Lower leg skin (tissue), 3 donors: Measurements from ENCODE around the gene PCDH9.

Experiments
- CTCF ChIP-seq, 3 donors: fragments of 450-650 bp; IDR thresholded peaks; one replicate each; pipeline ENCODE4 v1.5.1; 2016; ENCODE audit warnings: antibody characterized with exemption in 3 of 3, mild to moderate bottlenecking in 3 of 3, moderate library complexity in 2 of 3
- POLR2A ChIP-seq, 2 donors: fragments of 450-650 bp; IDR thresholded peaks; one replicate each; pipeline ENCODE4 v1.6.1; 2016 to 2017; ENCODE audit warnings: antibody characterized with exemption in 2 of 2, mild to moderate bottlenecking in 1 of 2, moderate library complexity in 1 of 2

- TF ChIP-seq POLR2A (IDR thresholded peaks at IDR 0.05) (no peak), CTCF (IDR thresholded peaks at IDR 0.05) (no peak)
Measured at GRCh38 chr13:66459634-66460033, 770.5 kb downstream of the PCDH9 start.
